SK-N-SH (cell line): ENCODE measurements around the gene AHRR. TPM values are rescaled to one million over a fixed set of nuclear protein-coding genes. Genes with fewer than 3 reads are reported as not detected.

ENCODE experiments used
- CTCF ChIA-PET: fragments of 300-600, 350-600 bp; formaldehyde crosslinking; extraction: SDS; loops from one replicate; lab custom pipeline; 2021; lab: Yijun Ruan, JAX
- POLR2A ChIA-PET: fragments of 350-600 bp; sonication (Branson Sonifier 250); formaldehyde crosslinking; extraction: SDS; loops from one replicate; lab custom pipeline; 2020; ENCODE audit warnings: antibody characterized with exemption, inconsistent platforms; lab: Yijun Ruan, JAX
- DNase-seq: peaks from one replicate; pipeline ENCODE4 v3.0.0; 2012
- H2AFZ ChIP-seq: fragments of 200-600 bp; sonication (generic); 2 replicates; pipeline ENCODE4 v1.8.1; 2016; ENCODE audit warnings: antibody characterized with exemption, mild to moderate bottlenecking, low read depth
- H3F3A ChIP-seq: fragments of 200-600 bp; sonication (generic); replicated peaks from 2 replicates; pipeline ENCODE3; 2016; ENCODE audit warnings: antibody characterized with exemption, mild to moderate bottlenecking; ENCODE audit not compliant: insufficient read depth
- H3K27ac ChIP-seq, 2 experiments: fragments of 200-500 bp in 1 of 2; fragments of 200-600 bp in 1 of 2; sonication (Bioruptor generic) in 1 of 2; sonication (generic), shearing (Covaris generic) in 1 of 2; 2 replicates each; pipeline versions ENCODE4 v1.5.1 to v1.6.1; 2014 to 2016; ENCODE audit warnings: low read depth in 2 of 2, inconsistent platforms in 1 of 2, low read length in 1 of 2, mild to moderate bottlenecking in 1 of 2, mixed read lengths in 1 of 2
- H3K27me3 ChIP-seq: fragments of 200-600 bp; sonication (generic), shearing (Covaris generic); 2 replicates; pipeline ENCODE4 v1.6.1; 2016; ENCODE audit warnings: mixed run types; ENCODE audit not compliant: insufficient read depth
- H3K36me3 ChIP-seq, 2 experiments: fragments of 200-500 bp in 1 of 2; fragments of 200-600 bp in 1 of 2; sonication (Bioruptor generic) in 1 of 2; sonication (generic) in 1 of 2; replicated peaks in 1 of 2; 2 replicates each; pipeline versions ENCODE3 to v1.5.1; 2014 to 2016; ENCODE audit warnings: low read length in 1 of 2, mild to moderate bottlenecking in 1 of 2; ENCODE audit not compliant: insufficient read depth in 2 of 2, control insufficient read depth in 1 of 2
- H3K4me1 ChIP-seq, 2 experiments: fragments of 200-500 bp in 1 of 2; fragments of 200-600 bp in 1 of 2; sonication (Bioruptor generic) in 1 of 2; sonication (generic), shearing (Covaris generic) in 1 of 2; 2 replicates each; pipeline versions ENCODE4 v1.5.1 to v1.6.1; 2014 to 2016; ENCODE audit warnings: low read depth in 1 of 2, low read length in 1 of 2, mixed run types in 1 of 2; ENCODE audit not compliant: insufficient read depth in 2 of 2, control insufficient read depth in 1 of 2
- H3K4me2 ChIP-seq: fragments of 200-600 bp; sonication (generic), shearing (Covaris generic); 2 replicates; pipeline ENCODE4 v1.6.1; 2017; ENCODE audit warnings: mixed run types
- H3K4me3 ChIP-seq, 2 experiments: fragments of 200-500 bp in 1 of 2; fragments of 200-600 bp in 1 of 2; sonication (Bioruptor generic) in 1 of 2; sonication (generic), shearing (Covaris generic) in 1 of 2; 2 replicates each; pipeline versions ENCODE4 v1.5.1 to v1.8.1; 2014 to 2016; ENCODE audit warnings: low read depth in 2 of 2, inconsistent platforms in 1 of 2, low read length in 1 of 2, mild to moderate bottlenecking in 1 of 2, mixed read lengths in 1 of 2, moderate library complexity in 1 of 2
- H3K79me2 ChIP-seq: fragments of 200-600 bp; sonication (generic); 2 replicates; pipeline ENCODE4 v1.8.1; 2017; ENCODE audit warnings: mild to moderate bottlenecking; ENCODE audit not compliant: insufficient read depth
- H3K9ac ChIP-seq: fragments of 200-600 bp; sonication (generic); 2 replicates; pipeline ENCODE4 v1.6.1; 2017; ENCODE audit warnings: mixed run types
- H3K9me2 ChIP-seq: fragments of 200-600 bp; sonication (generic); 2 replicates; pipeline ENCODE4 v1.6.1; 2017; ENCODE audit warnings: mixed run types
- H3K9me3 ChIP-seq: fragments of 200-600 bp; sonication (generic); 2 replicates; pipeline ENCODE4 v1.6.1; 2017; ENCODE audit warnings: mixed run types, mild to moderate bottlenecking, moderate library complexity
- H4K20me1 ChIP-seq: fragments of 200-600 bp; sonication (generic); 2 replicates; pipeline ENCODE4 v1.6.1; 2017; ENCODE audit warnings: mild to moderate bottlenecking, mixed run types; ENCODE audit not compliant: insufficient read depth
- ELF1 ChIP-seq: IDR thresholded peaks from 2 replicates; pipeline ENCODE4 v1.4.0; 2012
- FOSL2 ChIP-seq: IDR thresholded peaks from 2 replicates; pipeline ENCODE4 v1.4.0; 2012; ENCODE audit warnings: low read depth, mild to moderate bottlenecking, moderate library complexity, borderline replicate concordance
- FOXJ3 ChIP-seq: sonication (generic); formaldehyde crosslinking; IDR thresholded peaks from 2 replicates; pipeline ENCODE4 v1.5.1; 2020; ENCODE audit warnings: mild to moderate bottlenecking, missing genetic modification reagents
- GABPA ChIP-seq: IDR thresholded peaks from 2 replicates; pipeline ENCODE4 v1.4.0; 2012; ENCODE audit warnings: low read depth, mild to moderate bottlenecking
- GATA2 ChIP-seq: sonication (generic); formaldehyde crosslinking; IDR thresholded peaks from 2 replicates; pipeline ENCODE4 v1.5.0; 2020; ENCODE audit warnings: mild to moderate bottlenecking, missing genetic modification reagents
- MEF2A ChIP-seq: IDR thresholded peaks from 2 replicates; pipeline ENCODE4 v1.4.0; 2012; ENCODE audit warnings: low read depth, borderline replicate concordance
- MXI1 ChIP-seq: IDR thresholded peaks from 2 replicates; pipeline ENCODE4 v1.6.1; 2012; ENCODE audit warnings: mild to moderate bottlenecking, low read depth, low read length, improper control_type of control experiment
- NFIC ChIP-seq: IDR thresholded peaks from 2 replicates; pipeline ENCODE4 v1.4.0; 2012; ENCODE audit warnings: borderline replicate concordance
- NRF1 ChIP-seq: IDR thresholded peaks from 2 replicates; pipeline ENCODE4 v1.6.1; 2012; ENCODE audit warnings: low read depth, mild to moderate bottlenecking, low read length
- RCOR1 ChIP-seq: fragments of 150-350 bp; IDR thresholded peaks from 2 replicates; pipeline ENCODE4 v1.6.1; 2017; ENCODE audit warnings: antibody characterized with exemption, low read length
- TAF1 ChIP-seq: IDR thresholded peaks from 2 replicates; pipeline ENCODE4 v1.6.1; 2012; ENCODE audit warnings: low read depth, mild to moderate bottlenecking, low read length, moderate library complexity, borderline replicate concordance
- TCF12 ChIP-seq: IDR thresholded peaks from 2 replicates; pipeline ENCODE4 v1.4.0; 2012
- WGBS: methylation state at CpG from one replicate; pipeline ENCODE4 v1.1.6; 2017; ENCODE audit warnings: low lambda C conversion rate; 5-methylcytosine and 5-hydroxymethylcytosine counted together
- polyA plus RNA-seq, 3 experiments: library from polyadenylated mRNA; depleted of rRNA; stranded (reverse); fragments of >200 nt; gene quantifications; 2 replicates each; pipeline ENCODE4 v1.2.3, GENCODE V29; 2012
- TF ChIP-seq, protein P1 (sequence below): IDR thresholded peaks from 2 replicates; pipeline ENCODE4 v1.4.0; 2012; ENCODE audit warnings: low read depth, borderline replicate concordance
- TF ChIP-seq, protein P2 (sequence below): fragments of 150-350 bp; IDR thresholded peaks from 2 replicates; pipeline ENCODE4 v1.6.1; 2016; ENCODE audit warnings: mild to moderate bottlenecking, low read depth, low read length
- TF ChIP-seq, protein P3 (sequence below): IDR thresholded peaks from 2 replicates; pipeline ENCODE4 v1.4.0; 2012; ENCODE audit warnings: low read depth, borderline replicate concordance
- TF ChIP-seq, protein P4 (sequence below): IDR thresholded peaks from 2 replicates; pipeline ENCODE4 v1.4.0; 2012; ENCODE audit warnings: low read depth
- TF ChIP-seq, protein P5 (sequence below): fragments of 150-350 bp; IDR thresholded peaks from 2 replicates; pipeline ENCODE4 v1.6.1; 2017; ENCODE audit warnings: antibody characterized with exemption, low read length, low read depth, borderline replicate concordance

Gene AHRR
- polyA plus RNA-seq, 1 of the 3 experiments (the other 2 are of a cell fraction): 0.71 TPM

DNA sequence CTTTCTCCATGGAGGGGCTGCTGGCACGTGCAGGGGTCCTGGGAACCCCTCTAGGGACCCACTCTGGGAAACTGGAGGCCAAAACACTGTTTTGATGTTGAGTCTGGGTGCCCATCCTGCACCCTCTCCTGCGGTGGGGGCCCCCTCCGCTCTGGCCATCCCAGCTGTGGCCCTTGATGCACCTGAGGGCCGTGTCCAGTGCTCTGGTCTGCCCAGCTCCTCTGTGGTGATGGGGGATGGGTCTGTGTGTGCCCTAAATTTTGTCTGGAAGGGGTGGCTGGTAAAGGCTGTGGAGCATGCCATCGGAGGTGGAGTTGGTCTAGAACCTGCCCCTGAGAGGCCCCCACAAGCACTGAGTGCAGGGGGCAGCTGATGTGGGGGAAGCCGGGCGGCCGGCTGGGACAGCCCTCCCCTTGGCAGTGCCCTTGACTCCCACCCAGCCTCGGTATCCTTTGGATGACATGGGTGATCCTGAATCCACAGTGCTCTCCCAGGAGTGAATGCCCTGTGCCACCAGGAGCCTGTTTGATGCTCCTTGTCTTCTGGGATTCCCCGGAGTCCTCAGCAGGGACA lies 26.3 kb downstream of the AHRR start:
- POLR2A ChIA-PET: no interaction called here
- DNase-seq: no peak
- Histone ChIP-seq H3K4me3 (no peak overlapping the region), H3K27ac (no peak overlapping the region), H3K79me2 (no peaks in the 10 kb centered on the region)
- TF ChIP-seq, protein P1, sequence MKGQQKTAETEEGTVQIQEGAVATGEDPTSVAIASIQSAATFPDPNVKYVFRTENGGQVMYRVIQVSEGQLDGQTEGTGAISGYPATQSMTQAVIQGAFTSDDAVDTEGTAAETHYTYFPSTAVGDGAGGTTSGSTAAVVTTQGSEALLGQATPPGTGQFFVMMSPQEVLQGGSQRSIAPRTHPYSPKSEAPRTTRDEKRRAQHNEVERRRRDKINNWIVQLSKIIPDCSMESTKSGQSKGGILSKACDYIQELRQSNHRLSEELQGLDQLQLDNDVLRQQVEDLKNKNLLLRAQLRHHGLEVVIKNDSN: no peak
- TF ChIP-seq, protein P2, sequence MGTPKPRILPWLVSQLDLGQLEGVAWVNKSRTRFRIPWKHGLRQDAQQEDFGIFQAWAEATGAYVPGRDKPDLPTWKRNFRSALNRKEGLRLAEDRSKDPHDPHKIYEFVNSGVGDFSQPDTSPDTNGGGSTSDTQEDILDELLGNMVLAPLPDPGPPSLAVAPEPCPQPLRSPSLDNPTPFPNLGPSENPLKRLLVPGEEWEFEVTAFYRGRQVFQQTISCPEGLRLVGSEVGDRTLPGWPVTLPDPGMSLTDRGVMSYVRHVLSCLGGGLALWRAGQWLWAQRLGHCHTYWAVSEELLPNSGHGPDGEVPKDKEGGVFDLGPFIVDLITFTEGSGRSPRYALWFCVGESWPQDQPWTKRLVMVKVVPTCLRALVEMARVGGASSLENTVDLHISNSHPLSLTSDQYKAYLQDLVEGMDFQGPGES: no peak
- no peak for TF ChIP-seq FOSL2
- no peak for TF ChIP-seq TCF12
- TF ChIP-seq, protein P3, sequence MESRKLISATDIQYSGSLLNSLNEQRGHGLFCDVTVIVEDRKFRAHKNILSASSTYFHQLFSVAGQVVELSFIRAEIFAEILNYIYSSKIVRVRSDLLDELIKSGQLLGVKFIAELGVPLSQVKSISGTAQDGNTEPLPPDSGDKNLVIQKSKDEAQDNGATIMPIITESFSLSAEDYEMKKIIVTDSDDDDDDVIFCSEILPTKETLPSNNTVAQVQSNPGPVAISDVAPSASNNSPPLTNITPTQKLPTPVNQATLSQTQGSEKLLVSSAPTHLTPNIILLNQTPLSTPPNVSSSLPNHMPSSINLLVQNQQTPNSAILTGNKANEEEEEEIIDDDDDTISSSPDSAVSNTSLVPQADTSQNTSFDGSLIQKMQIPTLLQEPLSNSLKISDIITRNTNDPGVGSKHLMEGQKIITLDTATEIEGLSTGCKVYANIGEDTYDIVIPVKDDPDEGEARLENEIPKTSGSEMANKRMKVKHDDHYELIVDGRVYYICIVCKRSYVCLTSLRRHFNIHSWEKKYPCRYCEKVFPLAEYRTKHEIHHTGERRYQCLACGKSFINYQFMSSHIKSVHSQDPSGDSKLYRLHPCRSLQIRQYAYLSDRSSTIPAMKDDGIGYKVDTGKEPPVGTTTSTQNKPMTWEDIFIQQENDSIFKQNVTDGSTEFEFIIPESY: no peak
- TF ChIP-seq ELF1: no peak
- TF ChIP-seq FOXJ3 (CRISPR knock-in tag): no peak
- no peak for TF ChIP-seq TAF1
- TF ChIP-seq MEF2A: no peak
- TF ChIP-seq NFIC: no peak
- TF ChIP-seq, protein P4, sequence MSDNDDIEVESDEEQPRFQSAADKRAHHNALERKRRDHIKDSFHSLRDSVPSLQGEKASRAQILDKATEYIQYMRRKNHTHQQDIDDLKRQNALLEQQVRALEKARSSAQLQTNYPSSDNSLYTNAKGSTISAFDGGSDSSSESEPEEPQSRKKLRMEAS: no peak
- no peak for TF ChIP-seq RCOR1
- TF ChIP-seq GABPA: no peak
- TF ChIP-seq MXI1: no peak
- TF ChIP-seq GATA2 (CRISPR knock-in tag): no peak
- TF ChIP-seq NRF1: no peak
- TF ChIP-seq, protein P5, sequence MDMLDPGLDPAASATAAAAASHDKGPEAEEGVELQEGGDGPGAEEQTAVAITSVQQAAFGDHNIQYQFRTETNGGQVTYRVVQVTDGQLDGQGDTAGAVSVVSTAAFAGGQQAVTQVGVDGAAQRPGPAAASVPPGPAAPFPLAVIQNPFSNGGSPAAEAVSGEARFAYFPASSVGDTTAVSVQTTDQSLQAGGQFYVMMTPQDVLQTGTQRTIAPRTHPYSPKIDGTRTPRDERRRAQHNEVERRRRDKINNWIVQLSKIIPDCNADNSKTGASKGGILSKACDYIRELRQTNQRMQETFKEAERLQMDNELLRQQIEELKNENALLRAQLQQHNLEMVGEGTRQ: no peak
- TF ChIP-seq, all 33 proteins: peak for 0
- Histone ChIP-seq H3K9me3 (no peaks in the 10 kb centered on the region), H3K4me1 (no peaks in the 10 kb centered on the region; a peak in 1 of 4 replicates), H3K9me2 (no peaks in the 10 kb centered on the region), H4K20me1 (no peaks in the 10 kb centered on the region), H2AFZ (no peak overlapping the region), H3K4me2 (no peak overlapping the region), H3K27me3 (no peaks in the 10 kb centered on the region), H3K9ac (no peak overlapping the region), H3F3A (no peaks in the 10 kb centered on the region), H3K36me3 (no peaks in the 10 kb centered on the region)
- CTCF ChIA-PET: interaction anchor here (0.6 kb wide), 1 partner anchor 159 kb away, joined by 3 read pairs; no protein-coding TSS in a partner anchor
- 48% methylated on average over 6 of the region's 10 CpGs for WGBS
